NCI-H2107 treated with DMSO at 0.1 percent for 48 hours (cell line): ENCODE results near the gene SAMD13.
"Not testable (repeated sequence)": the region's sequence is repeated elsewhere in the genome, so short reads cannot be mapped to it uniquely, and the experiment has no call there.

ENCODE experiments used
- DNase-seq: peaks from one replicate; lab custom pipeline; 2025; ENCODE audit not compliant: unreplicated experiment; lab: John Stamatoyannopoulos, UW

The SAMD13 gene

GRCh38 chr1:84283381-84283780, 18.1 kb upstream of the SAMD13 start:
- no peak for DNase-seq

GRCh38 chr1:84286071-84286470, 15.4 kb upstream of the SAMD13 start:
- no peak for DNase-seq

- DNase-seq, result not testable (repeated sequence)
Measured at GRCh38 chr1:84287389-84287788, 14.1 kb upstream of the SAMD13 start.

- DNase-seq, result no peak
Measured at GRCh38 chr1:84289169-84289785, 12.2 kb upstream of the SAMD13 start.

- no peak for DNase-seq
Measured at GRCh38 chr1:84291882-84292655, 9.4 kb upstream of the SAMD13 start.

GRCh38 chr1:84293766-84294165, 7.7 kb upstream of the SAMD13 start:
- DNase-seq, result no peak

GRCh38 chr1:84294751-84295150, 6.8 kb upstream of the SAMD13 start:
- DNase-seq, result no peak

- DNase-seq, result no peak
Measured at GRCh38 chr1:84297546-84298244, 3.8 kb upstream of the SAMD13 start.

GRCh38 chr1:84298328-84298683, 3.2 kb upstream of the SAMD13 start:
- DNase-seq, result no peak

GRCh38 chr1:84298684-84299535, 2.6 kb upstream of the SAMD13 start:
- DNase-seq, result no peak

- no peak for DNase-seq
Measured at GRCh38 chr1:84299536-84300170, 1.9 kb upstream of the SAMD13 start.

GRCh38 chr1:84300501-84300900, 1.0 kb upstream of the SAMD13 start:
- DNase-seq, result no peak

GRCh38 chr1:84301785-84302385, 377 bp downstream of the SAMD13 start:
- DNase-seq, result no peak

- no peak for DNase-seq
Measured at GRCh38 chr1:84303314-84303830, 1.9 kb downstream of the SAMD13 start.

- DNase-seq, result no peak
Measured at GRCh38 chr1:84307398-84307797, 5.9 kb downstream of the SAMD13 start.

GRCh38 chr1:84311296-84311695, 9.8 kb downstream of the SAMD13 start:
- DNase-seq, result no peak

- no peak for DNase-seq
Measured at GRCh38 chr1:84319662-84320061, 18.2 kb downstream of the SAMD13 start.

- DNase-seq, result no peak
Measured at GRCh38 chr1:84327830-84328229, 26.3 kb downstream of the SAMD13 start.

- no peak for DNase-seq
Measured at GRCh38 chr1:84330125-84330984, 28.8 kb downstream of the SAMD13 start.
